HepG2 (cell line): Measurements from ENCODE around the gene SUSD3. TPM values are rescaled to one million over a fixed set of nuclear protein-coding genes. Genes with fewer than 3 reads are reported as not detected.

Source experiments
- DMAP1 ChIP-seq: IDR thresholded peaks from 2 replicates; pipeline ENCODE4 v1.6.1; 2016
- GTF3A ChIP-seq: sonication (generic); formaldehyde crosslinking; conservative IDR thresholded peaks from 2 replicates; pipeline ENCODE4 v1.4.0; 2020; ENCODE audit warnings: mild to moderate bottlenecking, missing genetic modification reagents
- MAF1 ChIP-seq: sonication (generic); formaldehyde crosslinking; IDR thresholded peaks from 2 replicates; pipeline ENCODE4 v1.5.0; 2020; ENCODE audit warnings: missing genetic modification reagents, borderline replicate concordance
- MATR3 ChIP-seq: sonication (generic); formaldehyde crosslinking; IDR thresholded peaks from 2 replicates; pipeline ENCODE4 v1.4.0; 2020; ENCODE audit warnings: missing genetic modification reagents
- NCOR1 ChIP-seq: fragments of 200-600 bp; sonication (generic); IDR thresholded peaks from 2 replicates; pipeline ENCODE4 v1.7.0; 2017; ENCODE audit warnings: antibody characterized with exemption, low read length, borderline replicate concordance
- PATZ1 ChIP-seq: sonication (generic); formaldehyde crosslinking; IDR thresholded peaks from 2 replicates; pipeline ENCODE4 v1.4.0; 2020; ENCODE audit warnings: missing genetic modification reagents
- SMAD1 ChIP-seq: sonication (generic); formaldehyde crosslinking; IDR thresholded peaks from 2 replicates; pipeline ENCODE4 v1.4.0; 2020; ENCODE audit warnings: missing genetic modification reagents, low read depth, mild to moderate bottlenecking, borderline replicate concordance
- SMYD3 ChIP-seq: sonication (generic); formaldehyde crosslinking; IDR thresholded peaks from 2 replicates; pipeline ENCODE4 v1.8.1; 2023; ENCODE audit warnings: mild to moderate bottlenecking, missing genetic modification reagents
- ZC3H4 ChIP-seq: sonication (generic); formaldehyde crosslinking; IDR thresholded peaks from 2 replicates; pipeline ENCODE4 v1.4.0; 2020; ENCODE audit warnings: missing genetic modification reagents, borderline replicate concordance
- ZNF264 ChIP-seq: sonication (generic); formaldehyde crosslinking; IDR thresholded peaks from 2 replicates; pipeline ENCODE4 v1.4.0; 2020; ENCODE audit warnings: missing genetic modification reagents
- ZNF431 ChIP-seq: sonication (generic); formaldehyde crosslinking; IDR thresholded peaks from 2 replicates; pipeline ENCODE4 v1.9.0; 2022; ENCODE audit warnings: missing genetic modification reagents, low read depth, mild to moderate bottlenecking, borderline replicate concordance
- ZNF569 ChIP-seq: sonication (generic); formaldehyde crosslinking; IDR thresholded peaks from 2 replicates; pipeline ENCODE4 v1.5.0; 2020; ENCODE audit warnings: mild to moderate bottlenecking, missing genetic modification reagents, moderate library complexity, borderline replicate concordance
- ZNF7 ChIP-seq: IDR thresholded peaks from 2 replicates; pipeline ENCODE4 v1.6.1; 2016; ENCODE audit warnings: missing biosample characterization, missing genetic modification reagents
- ZSCAN29 ChIP-seq: sonication (generic); formaldehyde crosslinking; conservative IDR thresholded peaks from 2 replicates; pipeline ENCODE4 v1.4.0; 2020; ENCODE audit warnings: mild to moderate bottlenecking, missing genetic modification reagents
- polyA plus RNA-seq, 8 experiments: library from polyadenylated mRNA; depleted of rRNA in 3 of 8; stranded (reverse) in 7 of 8; unstranded in 1 of 8; fragments of >200 nt; fragmentation: Illumina TruSeq in 4 of 8; extraction: Trizol in 4 of 8; gene quantifications; 2 replicates each; pipeline versions ENCODE4 v1.2.1 to v1.2.3, GENCODE V29; 2011 to 2016; ENCODE audit warnings: low read depth in 4 of 8, missing spikeins in 1 of 8, mixed read lengths in 1 of 8; ENCODE audit not compliant: insufficient read depth in 1 of 8
- total RNA-seq, 5 experiments: library from RNA; depleted of rRNA; stranded (reverse); fragments of >200 nt; fragmentation: Illumina TruSeq; extraction: Trizol; gene quantifications; 2 replicates each; pipeline ENCODE4 v1.2.3, GENCODE V29; 2016; ENCODE audit warnings: low read depth in 1 of 5
- TF ChIP-seq, protein P1 (sequence below): sonication (generic); formaldehyde crosslinking; IDR thresholded peaks from 2 replicates; pipeline ENCODE4 v1.8.1; 2023; ENCODE audit warnings: mild to moderate bottlenecking, missing genetic modification reagents
- TF ChIP-seq, protein P2 (sequence below): IDR thresholded peaks from 2 replicates; pipeline ENCODE4 v1.6.1; 2016; ENCODE audit warnings: low read depth, control low read depth
- TF ChIP-seq, protein P3 (sequence below), 2 experiments: IDR thresholded peaks; 2 replicates each; pipeline ENCODE4 v1.6.1; 2011 to 2012; ENCODE audit warnings: low read length in 2 of 2, borderline replicate concordance in 1 of 2, low read depth in 1 of 2, mild to moderate bottlenecking in 1 of 2, moderate library complexity in 1 of 2

The SUSD3 gene
- total and polyA plus RNA-seq, 2 of the 13 experiments (the other 11 are each of a cell fraction or from before 2014, with no cell fraction given), result 7.0 to 9.1 TPM

DNA sequence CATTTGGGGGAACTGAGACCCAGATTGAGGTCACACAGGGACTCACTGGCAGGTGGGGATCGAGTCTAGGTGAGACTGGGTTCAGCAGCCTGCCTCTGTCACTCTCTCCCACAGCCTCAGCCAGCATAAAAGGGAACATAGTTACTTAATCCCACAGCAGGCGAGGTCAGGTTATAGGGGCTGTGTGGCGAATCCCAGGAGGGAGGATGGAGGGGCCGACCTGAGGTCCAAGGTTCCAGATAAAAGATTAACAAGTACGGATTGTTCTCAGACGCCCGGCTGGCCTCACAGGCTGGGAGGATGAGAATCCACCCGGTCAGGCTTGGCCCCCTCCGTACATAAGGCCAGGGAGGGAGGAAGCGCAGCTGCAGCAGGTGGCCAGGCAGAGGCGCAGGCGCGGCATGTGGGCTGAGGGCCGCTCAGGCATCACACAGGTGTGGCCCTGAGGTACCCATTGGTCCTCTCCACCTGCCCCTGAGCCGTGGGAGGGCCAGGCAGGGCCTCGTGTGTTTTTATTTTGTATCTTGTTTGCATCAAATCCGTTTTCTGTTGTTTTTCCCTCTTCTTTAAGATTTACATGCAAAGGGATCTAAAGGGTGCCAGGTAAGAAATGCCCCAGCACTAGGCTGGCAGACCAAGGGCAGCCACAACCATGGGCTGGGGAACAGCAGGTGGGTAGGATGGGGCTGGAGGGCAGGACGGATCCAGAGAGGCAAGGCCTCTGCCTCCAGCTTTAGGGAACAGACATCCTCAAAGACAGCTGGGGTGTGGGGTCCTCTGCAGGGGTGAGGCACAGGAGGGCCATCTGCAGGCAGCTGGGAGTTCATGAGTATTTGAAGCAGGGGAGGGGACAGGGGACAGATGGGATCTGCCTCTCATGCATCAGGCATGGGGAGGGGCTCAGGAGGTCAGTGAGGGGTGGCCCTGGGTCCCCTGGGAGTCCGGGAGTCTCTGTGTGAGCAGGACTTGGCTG, 3.6 kb downstream of the SUSD3 start (continued):
- TF ChIP-seq, protein P1, sequence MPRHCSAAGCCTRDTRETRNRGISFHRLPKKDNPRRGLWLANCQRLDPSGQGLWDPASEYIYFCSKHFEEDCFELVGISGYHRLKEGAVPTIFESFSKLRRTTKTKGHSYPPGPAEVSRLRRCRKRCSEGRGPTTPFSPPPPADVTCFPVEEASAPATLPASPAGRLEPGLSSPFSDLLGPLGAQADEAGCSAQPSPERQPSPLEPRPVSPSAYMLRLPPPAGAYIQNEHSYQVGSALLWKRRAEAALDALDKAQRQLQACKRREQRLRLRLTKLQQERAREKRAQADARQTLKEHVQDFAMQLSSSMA (CRISPR knock-in tag), result no peak
- peak; percentile 86; the same call in 1 of the 2 replicates for TF ChIP-seq NCOR1
- no peak for TF ChIP-seq MATR3
- no peak for TF ChIP-seq SMYD3
- no peak for TF ChIP-seq MAF1
- peak; percentile 59; the same call in 1 of the 2 replicates for TF ChIP-seq ZNF264
- no peak for TF ChIP-seq ZNF431
- TF ChIP-seq PATZ1 (CRISPR knock-in tag), result peak; percentile 94
- TF ChIP-seq, protein P2, sequence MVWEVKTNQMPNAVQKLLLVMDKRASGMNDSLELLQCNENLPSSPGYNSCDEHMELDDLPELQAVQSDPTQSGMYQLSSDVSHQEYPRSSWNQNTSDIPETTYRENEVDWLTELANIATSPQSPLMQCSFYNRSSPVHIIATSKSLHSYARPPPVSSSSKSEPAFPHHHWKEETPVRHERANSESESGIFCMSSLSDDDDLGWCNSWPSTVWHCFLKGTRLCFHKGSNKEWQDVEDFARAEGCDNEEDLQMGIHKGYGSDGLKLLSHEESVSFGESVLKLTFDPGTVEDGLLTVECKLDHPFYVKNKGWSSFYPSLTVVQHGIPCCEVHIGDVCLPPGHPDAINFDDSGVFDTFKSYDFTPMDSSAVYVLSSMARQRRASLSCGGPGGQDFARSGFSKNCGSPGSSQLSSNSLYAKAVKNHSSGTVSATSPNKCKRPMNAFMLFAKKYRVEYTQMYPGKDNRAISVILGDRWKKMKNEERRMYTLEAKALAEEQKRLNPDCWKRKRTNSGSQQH (CRISPR knock-in tag), result no peak
- peak; percentile 55; the same call in 1 of the 2 replicates for TF ChIP-seq ZSCAN29 (CRISPR knock-in tag)
- TF ChIP-seq ZNF569, result no peak
- TF ChIP-seq GTF3A, result no peak
- TF ChIP-seq, protein P3, sequence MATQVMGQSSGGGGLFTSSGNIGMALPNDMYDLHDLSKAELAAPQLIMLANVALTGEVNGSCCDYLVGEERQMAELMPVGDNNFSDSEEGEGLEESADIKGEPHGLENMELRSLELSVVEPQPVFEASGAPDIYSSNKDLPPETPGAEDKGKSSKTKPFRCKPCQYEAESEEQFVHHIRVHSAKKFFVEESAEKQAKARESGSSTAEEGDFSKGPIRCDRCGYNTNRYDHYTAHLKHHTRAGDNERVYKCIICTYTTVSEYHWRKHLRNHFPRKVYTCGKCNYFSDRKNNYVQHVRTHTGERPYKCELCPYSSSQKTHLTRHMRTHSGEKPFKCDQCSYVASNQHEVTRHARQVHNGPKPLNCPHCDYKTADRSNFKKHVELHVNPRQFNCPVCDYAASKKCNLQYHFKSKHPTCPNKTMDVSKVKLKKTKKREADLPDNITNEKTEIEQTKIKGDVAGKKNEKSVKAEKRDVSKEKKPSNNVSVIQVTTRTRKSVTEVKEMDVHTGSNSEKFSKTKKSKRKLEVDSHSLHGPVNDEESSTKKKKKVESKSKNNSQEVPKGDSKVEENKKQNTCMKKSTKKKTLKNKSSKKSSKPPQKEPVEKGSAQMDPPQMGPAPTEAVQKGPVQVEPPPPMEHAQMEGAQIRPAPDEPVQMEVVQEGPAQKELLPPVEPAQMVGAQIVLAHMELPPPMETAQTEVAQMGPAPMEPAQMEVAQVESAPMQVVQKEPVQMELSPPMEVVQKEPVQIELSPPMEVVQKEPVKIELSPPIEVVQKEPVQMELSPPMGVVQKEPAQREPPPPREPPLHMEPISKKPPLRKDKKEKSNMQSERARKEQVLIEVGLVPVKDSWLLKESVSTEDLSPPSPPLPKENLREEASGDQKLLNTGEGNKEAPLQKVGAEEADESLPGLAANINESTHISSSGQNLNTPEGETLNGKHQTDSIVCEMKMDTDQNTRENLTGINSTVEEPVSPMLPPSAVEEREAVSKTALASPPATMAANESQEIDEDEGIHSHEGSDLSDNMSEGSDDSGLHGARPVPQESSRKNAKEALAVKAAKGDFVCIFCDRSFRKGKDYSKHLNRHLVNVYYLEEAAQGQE (IDR thresholded peaks at IDR 0.05; ENCODE audit: borderline replicate concordance in 1 of 2, low read depth in 1 of 2, low read length in 2 of 2), result 0 out of 4 replicates have a peak, but pooled peaks of 1 of the 2 experiments have one; percentile 13
- TF ChIP-seq ZC3H4 (CRISPR knock-in tag), result no peak
- no peak for TF ChIP-seq DMAP1 (CRISPR knock-in tag)
- no peak for TF ChIP-seq SMAD1 (CRISPR knock-in tag)
- peak; percentile 76 for TF ChIP-seq ZNF7 (CRISPR knock-in tag)
